ENCODE measurements around the gene ANTXR1.
"Not testable (repeated sequence)": the region's sequence is repeated elsewhere in the genome, so short reads cannot be mapped to it uniquely, and the experiment has no call there.

ANTXR1 gene

DNA sequence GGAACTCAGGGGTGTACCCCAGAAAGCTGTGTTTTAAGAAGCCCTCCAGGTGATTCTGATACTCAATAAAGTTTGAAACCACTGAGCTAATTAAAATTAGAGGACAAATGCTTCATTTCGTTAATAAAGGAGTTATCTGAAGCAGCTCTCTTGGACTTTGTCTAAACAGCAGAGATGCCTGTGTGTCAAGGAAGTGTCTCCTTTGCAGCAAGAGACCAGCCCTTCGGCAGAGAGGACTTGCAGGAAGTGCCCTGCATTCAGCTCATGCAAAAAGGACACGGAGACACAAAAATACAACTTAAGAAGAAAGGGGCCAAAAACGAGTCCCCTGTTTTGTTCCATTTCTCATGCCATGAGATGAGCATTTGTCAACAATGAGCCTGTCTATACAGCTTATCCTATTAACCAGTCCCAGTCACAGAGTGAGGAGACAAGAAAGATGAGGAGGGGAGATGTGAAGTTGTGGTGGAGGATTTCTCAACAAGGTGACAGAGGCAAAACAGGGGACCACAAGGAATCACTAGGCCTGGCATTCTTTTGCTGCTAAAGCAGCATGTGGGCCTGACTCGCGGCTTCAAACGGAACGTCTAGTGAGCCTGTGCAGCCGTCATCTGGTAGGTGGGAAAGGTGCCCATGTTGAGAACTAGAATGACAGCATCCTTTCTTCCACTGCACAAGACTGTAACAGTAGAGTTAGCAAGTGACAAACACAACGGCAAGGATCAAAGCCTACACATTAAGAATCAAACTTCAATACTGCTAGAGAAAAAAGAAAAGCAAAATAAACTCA is 152.3 kb downstream of the ANTXR1 start:
- no peak for DNase-seq (ENCODE audit: low read depth)

DNA sequence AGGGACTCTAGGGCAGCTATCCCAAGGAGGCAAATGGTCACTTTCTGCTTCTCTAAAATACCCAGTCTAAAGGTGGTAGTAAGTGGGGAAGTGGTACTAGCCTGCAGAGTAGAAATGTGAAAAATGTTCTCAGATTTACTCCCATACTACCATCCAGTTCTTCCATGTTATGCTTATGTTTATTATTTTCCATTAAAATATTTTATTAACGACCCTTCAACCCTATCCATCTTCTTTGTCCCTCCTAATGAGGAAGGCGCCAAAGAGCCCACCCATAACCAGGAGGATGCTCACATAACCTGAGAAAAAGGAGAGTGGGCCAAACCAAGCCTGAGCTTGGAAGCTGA is 153.5 kb downstream of the ANTXR1 start:
- DNase-seq (ENCODE audit: low read depth), result no peak

DNA sequence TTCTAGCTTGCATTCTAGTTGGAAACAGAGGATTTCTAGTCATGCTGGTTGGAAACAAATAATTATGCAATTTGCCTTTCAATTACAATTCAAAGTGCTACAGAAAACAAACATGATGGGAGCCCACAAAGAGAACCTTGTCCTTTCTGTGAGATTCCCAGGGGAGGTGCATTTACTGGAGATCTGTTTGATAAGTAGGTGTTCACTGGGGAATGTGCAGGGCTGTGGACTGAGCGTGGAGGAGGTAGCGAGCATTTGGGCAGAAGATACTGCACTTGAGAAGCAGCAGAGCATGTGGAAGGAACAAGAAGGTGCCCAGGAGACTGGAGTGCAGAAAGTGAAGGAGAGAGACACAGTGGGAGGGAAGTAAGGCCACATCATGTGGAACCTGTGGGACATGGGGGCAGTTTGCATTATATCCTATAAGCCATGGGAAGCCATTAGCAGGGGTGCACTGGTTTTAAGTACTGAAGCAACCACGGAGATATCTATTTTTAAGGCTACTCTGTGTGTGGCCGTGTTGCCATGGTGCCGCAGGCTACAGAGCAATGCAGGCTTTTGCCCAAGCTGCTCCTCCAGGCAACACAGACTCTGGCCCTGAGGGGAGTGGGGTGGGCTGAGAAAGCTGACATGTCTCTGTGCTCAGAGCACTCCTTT is 154.0 kb downstream of the ANTXR1 start:
- no peak for DNase-seq (ENCODE audit: low read depth)

DNA sequence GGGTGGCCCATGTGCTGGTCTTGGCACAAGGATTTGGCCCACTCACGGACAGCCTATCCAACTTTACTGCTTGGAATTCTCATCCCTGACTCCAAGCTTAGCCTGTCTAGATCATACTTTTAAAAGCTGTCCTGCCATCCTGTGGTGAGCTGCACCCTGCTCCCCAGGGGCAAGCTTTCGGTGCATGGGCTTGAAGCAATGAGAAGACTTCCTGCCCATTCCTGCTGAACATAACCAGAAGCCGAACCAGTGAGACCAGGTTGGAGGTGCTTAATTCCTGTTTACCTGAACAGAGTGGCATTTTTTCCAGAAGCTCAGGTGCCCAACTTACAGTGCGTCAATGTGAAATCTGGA is 154.5 kb downstream of the ANTXR1 start:
- DNase-seq (ENCODE audit: low read depth), result no peak

DNA sequence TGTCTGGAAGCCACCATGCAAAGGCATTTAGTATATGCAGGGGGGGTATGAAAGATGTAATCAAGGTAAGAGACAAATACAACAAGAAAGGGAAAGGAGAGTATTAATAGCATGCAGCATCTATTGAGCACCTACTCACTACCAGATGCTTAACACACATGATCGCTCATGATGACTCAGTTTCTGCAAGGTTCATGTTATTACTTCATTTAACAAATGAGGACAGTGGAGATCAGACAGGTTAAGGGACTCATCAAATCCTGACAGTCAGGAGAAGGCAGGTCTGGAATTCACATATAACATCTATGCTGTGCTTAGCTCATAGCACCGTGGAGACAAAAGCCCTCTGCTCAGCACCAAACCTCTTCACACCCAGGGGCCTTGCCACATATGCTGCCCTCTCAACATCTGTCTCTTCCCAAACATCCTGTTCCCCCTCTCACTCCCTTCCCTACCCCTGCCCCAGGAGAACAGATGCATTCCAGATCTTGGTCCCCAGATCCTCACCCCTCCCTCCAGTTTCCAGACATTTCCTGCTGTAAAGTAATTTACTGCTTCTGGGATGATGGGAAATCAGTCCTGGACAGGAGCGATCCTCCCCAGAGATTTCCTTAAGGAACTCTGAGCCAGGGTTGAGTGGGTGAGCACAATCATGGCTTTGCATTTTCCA is 155.3 kb downstream of the ANTXR1 start:
- DNase-seq (ENCODE audit: low read depth), result no peak

DNA sequence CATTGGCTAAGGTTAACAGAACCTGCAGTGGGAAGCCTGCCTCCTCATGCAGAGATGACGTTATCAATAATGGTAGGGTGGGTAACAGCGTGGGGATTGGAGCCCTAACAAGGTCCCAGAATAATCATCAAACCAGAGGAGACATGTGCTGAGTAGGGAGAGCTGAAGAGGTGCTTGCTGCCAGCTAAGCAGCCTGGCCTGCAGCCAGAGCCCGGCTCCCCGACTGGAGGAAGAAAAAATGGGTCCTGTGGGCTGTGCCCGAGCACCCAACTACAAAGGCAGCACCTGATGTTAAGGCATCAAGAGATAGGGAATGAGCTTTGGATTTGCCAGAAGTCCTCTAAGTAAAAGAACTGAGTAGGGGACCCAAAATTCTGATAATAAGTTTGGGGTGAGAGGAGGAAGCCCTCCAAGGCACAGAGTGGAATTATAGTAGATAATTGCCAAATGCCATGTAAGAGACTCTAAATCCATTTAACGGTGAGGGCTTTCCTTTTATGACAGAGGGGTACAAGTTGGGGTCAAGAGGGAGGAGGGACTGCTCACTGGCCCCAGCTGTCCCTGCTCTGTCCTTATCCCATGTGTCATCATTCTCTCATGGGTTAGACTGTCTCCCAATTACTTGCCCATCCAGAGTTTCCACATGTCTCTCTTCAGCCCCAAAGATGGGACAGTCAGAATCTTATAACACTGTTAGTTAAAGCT is 156.1 kb downstream of the ANTXR1 start:
- DNase-seq (ENCODE audit: low read depth), result no peak

DNA sequence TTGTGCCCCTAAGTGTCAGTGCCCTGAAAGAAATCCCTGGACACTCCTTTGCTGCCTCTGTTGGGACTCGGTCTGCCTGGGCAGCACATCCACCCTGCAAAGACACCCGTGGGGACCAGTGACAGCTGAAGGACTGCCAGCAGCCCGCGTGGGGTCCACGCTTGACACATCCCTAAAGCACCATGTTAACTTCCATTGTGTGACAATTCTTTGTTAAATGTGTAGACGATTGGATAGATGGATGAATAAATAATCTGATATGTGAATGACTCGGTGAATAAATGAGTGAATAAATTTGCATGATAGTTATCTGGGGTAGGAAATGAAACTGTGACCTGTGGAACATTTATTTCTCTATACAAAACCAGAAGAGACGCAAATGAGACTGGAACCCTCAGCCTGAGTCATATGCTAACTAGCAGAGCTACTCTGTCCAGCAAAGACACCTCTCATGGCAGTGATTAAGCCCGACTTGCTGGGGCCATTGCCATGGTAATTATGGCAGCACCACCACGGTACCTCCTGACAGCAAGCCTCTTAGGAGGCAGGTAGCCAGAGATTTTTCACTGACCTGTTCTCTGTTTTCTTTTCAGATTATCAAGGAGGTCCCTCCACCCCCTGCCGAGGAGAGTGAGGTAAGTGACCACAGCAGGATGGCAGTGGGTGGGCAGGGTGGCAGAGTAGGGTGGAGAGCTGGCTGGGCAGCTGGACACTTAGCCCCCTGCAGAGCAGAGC is 156.8 kb downstream of the ANTXR1 start:
- no peak for DNase-seq (ENCODE audit: low read depth)

DNA sequence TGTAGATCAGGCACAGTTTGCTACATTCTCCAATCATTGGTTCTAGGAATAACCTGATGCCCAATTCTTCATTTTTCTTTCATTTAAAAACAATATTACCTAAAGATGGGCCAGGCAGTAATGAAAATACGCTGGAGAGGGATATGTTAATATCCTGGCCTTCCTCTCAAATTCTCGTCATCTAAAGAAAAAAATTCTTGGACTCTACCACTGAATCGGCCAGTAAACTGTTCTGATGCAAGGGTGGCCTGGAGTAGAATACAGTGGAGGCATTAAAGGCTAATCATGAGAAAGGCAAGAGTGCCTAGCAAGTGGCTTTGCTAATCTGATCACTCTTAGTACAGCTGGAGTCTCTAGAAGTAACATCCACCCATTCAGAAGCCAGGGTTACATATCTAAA is 157.7 kb downstream of the ANTXR1 start:
- no peak for DNase-seq (ENCODE audit: low read depth)

DNA sequence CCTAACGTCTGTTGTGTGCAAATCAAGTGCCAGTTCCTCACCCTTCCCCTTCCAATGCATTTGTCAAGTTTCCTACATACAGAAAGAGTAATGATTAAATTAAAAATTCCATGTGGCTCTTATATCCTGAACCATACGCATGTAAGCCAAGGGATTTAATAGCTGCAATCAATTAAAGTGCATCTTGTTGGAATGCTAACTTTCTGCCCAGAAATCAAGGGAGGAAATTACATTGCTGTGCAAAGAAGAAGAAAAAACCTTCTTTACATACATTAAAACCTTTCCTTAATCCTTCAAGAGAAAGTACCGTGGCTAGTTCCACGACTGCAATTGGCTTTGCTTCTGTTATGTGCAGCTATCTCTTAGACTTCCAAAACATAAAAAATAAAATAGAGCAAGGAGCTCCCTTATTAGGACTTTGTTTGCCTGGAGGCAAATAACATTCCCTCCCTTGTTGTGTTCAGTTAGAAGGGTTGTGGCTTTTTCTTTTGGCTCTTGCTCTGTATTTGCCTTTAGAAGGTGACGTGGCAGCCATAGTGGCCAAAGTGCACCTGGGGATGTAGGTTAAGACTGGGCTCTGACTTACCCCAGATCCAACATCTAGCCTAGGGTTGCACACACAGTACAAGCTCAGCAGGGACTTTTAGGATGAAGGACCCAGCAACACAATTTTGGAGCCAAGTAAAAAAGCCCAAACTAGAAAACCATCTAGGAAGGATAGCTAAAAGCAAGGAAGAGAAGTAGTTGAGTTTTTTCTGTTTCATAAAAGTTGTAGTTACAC is 158.3 kb downstream of the ANTXR1 start:
- no peak for DNase-seq (ENCODE audit: low read depth)

DNA sequence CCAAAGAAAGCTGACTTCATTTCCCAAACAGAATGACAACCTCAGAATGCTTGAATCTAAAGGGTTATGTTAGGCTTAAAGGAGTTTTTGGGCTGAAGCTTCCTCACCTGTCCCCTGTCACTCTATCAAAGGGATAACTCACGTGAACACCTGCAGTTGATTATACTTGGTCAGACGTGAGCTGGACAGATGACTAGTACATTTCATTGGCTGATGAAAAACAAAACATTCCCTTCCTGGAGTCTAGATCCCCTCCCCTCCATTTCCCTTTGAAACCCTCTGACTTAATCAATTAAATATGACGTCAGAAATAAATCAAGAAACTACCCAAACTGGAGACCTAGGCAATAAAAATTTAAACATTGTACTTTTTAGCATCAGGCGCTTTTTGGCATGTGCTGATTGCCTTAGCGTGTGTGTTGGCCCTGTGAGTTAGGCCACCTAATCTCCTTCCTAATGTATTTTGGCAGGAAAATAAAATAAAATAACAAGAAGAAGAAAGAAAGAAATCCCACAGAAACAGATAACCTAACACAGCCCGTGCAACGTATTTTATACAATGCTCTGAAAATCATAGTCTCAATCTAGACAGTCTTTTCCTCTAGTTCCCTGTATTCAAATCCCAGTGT is 159.0 kb downstream of the ANTXR1 start:
- no peak for DNase-seq (ENCODE audit: low read depth)

DNA sequence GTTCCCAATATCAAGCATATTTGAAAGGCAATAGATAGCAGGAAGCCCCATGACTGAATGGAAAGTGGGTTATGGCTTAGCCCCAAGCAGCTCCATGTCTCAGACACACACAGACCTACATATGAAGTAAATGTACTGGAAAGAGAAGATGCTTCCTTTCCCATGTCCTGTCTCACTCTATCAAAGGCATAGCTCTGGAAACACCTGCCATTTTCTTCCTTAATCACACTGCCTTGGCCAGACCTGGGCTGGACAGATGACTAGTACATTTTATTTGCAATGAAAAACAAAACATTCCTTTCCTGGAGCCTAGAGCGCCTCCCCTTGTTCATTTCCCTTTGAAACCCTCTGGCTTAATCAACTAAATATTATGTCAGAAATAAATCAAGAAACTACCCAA is 160.7 kb downstream of the ANTXR1 start:
- DNase-seq (ENCODE audit: low read depth), result no peak

DNA sequence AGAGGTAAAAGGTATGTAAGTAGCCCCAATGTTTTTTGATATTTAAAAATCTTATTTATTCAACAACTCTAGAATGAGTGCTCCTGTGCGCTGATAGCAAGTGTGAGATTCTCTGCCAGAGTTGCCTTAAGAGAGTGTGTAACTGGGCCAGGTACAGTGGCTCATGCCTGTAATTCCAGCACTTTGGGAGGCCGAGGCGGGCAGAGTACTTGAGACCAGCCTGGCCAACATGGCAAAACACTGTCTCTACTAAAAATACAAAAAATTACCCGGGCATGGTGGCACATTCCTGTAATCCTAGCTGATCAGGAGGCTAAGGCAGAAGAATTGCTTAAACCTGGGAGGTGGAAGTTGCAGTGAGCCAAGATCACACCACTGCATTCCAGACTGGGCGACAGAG is 161.2 kb downstream of the ANTXR1 start:
- DNase-seq (ENCODE audit: low read depth), result not testable (repeated sequence)

DNA sequence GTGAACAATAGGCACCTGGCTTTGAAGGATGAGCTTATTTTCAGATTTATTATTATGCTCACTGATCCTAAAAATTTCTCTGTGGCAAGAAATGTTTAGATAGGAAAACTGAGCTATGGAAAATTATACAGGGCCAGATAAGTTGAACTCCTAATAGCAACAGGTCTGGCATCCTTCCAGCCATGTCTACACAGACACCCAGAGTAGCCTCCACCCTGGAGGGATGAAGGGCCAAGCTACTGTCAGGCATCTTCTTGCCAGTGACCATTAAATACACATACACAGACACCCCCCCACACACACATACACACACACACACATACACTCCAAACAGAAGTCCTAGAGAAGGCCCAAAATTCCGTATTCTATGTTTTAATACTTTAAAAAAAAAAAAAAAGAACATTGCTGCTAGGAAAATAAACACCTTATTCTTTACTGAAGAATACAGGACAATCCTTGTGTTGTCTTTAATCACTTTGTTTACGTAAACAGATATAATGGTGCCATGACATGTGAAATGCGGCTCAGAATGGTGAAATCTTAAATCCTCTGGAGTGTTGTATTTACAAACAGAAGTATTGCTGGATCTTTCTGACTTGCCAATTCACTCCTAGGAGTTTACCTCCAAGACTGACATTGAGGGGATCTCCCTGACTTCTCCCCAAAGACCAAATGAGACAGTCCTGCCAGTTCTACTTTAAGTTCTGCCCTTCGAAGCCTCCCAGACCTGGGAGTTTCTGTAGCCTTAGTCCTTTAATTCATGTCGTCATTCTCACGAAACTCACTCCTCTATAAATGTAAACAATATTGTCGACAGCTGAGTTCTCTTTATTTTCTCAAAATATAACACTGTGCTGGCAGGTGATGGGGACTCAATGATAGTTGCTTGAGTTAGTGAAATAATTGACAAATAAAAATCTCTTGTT is 163.1 kb downstream of the ANTXR1 start:
- DNase-seq (ENCODE audit: low read depth), result no peak

DNA sequence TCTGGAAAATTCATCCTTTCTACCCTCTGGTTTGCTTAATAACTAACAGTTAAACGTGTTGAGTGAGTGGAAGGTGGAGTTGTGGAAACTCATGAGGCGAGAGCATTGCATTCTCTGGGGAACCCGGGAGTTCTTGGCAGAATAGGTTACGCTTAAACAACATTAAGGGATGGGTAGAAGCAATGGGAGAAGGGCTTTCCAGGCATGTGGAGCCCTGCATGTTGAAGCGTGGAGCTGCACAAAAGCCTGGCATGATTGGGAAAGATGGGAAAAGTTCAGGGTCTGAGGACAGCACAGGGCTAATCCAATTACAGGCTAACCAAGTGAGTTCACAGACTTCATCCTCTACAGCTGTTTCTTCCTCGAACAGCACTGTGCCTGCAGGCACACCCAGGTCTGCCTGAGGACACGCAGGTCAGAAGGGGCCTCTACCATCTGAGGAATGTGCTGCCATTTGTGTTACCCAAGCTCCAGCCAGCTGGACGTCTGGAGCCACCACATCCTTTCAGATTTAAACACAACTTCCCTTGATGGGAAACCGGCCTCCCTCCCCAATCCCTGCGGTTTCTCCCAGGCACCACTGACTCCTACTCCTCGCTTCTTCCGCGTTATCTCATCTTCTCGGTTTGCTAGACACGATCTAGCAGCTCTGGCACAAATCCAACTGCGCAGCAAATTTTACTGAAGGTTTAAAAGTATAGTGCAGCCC is 164.2 kb downstream of the ANTXR1 start:
- DNase-seq (ENCODE audit: low read depth), result peak; percentile 97

DNA sequence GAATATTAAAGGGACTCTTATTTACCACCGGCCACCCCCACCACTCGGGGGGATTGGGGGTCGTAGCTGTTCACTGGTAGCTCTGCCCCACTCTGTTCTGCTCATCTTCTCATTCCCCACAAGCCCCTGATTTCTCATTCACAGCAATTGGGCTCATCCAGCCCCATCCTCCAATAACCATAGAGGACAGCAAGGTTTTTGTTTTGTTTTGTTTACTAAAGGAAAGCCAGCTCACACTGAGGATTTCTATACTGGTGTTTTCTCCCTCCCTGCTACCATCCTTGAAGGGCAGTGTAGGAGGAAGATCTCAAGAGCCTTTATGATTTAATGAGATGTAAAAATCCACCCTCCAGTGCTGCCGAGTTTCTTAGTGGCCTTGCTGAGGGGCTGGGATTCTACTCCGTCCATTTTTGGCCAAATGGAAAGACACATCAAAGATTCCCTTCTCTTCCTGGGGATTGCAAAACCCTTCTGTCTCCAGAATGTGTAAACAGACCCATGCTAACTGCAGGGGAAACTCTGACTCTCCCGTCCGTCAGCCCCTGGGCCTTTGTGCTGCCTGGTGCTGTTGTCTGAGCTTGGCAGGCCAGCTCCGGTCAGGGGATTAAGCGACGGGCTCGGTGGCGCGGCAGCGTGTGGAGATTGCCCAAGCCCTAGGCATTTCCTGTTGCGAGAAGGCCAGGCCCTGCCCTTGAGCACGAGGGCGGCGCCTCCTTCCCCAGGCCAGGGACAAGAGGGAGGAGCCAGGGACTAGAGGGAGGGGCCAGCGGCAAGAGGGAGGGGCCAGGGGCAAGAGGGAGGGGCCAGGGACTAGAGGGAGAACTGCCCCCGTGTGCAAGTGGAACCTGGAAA is 165.0 kb downstream of the ANTXR1 start:
- DNase-seq (ENCODE audit: low read depth), result peak; percentile 87

DNA sequence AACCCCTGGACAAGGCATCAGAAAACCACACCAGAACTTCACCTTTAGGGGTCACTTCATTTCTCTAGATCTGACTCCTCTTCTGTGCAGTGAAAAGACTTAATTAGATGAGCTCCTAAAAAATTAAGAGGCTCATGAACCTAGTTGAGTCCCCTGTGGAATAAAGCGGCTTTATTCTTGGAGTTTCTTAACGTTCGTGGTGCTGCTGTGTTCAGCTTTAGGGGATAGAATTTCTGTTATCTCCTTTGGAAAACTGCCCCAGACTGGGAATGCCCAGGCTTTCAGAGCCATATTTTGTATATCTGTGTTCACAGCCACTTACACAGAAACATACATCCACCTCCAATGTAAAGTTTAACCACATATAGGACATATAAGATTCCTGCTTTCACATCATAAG is 165.8 kb downstream of the ANTXR1 start:
- DNase-seq (ENCODE audit: low read depth), result no peak

DNA sequence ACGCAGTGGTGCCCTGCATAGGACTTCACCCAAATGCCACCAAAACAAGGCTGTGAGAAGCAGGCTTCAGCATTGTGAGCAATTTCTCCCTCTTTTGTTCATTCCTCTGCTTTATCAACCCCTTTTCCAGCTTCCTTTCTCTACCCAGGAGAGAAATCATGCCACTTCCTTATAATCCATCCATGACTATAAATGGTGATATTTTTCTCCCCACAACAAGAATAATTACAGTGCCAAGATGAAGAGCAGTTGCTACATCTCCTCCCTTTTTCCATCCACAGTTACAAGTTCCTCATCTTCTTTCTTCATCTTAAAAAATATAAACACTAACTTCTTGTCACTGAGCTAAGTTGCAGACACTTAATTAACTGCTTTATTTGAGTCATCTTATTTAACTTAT is 167.2 kb downstream of the ANTXR1 start:
- no peak for DNase-seq (ENCODE audit: low read depth)

DNA sequence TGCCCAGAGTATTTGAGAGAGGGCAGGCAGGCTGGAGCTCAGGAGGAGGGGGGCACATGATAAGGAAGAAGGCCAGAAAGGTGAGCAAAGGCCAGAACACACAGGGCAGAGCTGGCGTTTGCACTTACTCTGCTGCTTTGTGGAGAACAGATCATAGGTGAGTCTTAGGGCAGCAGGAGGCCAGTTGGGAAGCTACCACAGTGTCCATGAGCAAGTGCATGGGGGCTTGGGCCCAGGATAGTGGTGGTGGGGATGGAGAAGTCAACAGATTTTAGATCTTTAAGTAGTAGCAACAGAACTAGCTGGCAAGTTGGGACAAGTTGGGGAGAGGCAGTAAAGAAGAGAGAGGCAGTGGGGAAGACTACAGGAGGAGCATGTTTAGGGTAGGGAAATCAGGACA is 168.0 kb downstream of the ANTXR1 start:
- no peak for DNase-seq (ENCODE audit: low read depth)
